HG03108 (cell line): ENCODE results near the gene NACC1.
"Not testable (repeated sequence)": the region's sequence is repeated elsewhere in the genome, so short reads cannot be mapped to it uniquely, and the experiment has no call there.

Experiments used
- ATAC-seq: cut with Tn5 transposase; IDR thresholded peaks from one replicate; pipeline ENCODE4 v1.9.1; 2021; ENCODE audit warnings: moderate library complexity; ENCODE audit not compliant: unreplicated experiment

NACC1 gene

GRCh38 chr19:13160557-13160956 lies 42.5 kb downstream of the NACC1 start:
- no peak for ATAC-seq

- ATAC-seq: peak; percentile 45
Observed at GRCh38 chr19:13162724-13163608, 44.9 kb downstream of the NACC1 start.

GRCh38 chr19:13163609-13164342 lies 45.7 kb downstream of the NACC1 start:
- no peak for ATAC-seq

- no peak for ATAC-seq
Observed at GRCh38 chr19:13164343-13165161, 46.5 kb downstream of the NACC1 start.

GRCh38 chr19:13165162-13165997 lies 47.3 kb downstream of the NACC1 start:
- no peak for ATAC-seq

GRCh38 chr19:13166151-13166550 lies 48.1 kb downstream of the NACC1 start:
- ATAC-seq: not testable (repeated sequence)

GRCh38 chr19:13169769-13170168 lies 51.7 kb downstream of the NACC1 start:
- ATAC-seq: no peak

- no peak for ATAC-seq
Observed at GRCh38 chr19:13171146-13171545, 53.1 kb downstream of the NACC1 start.

- ATAC-seq: no peak
Observed at GRCh38 chr19:13172346-13173138, 54.5 kb downstream of the NACC1 start.

GRCh38 chr19:13173139-13173737 lies 55.2 kb downstream of the NACC1 start:
- no peak for ATAC-seq

GRCh38 chr19:13176345-13176744 lies 58.3 kb downstream of the NACC1 start:
- no peak for ATAC-seq

GRCh38 chr19:13177584-13177983 lies 59.5 kb downstream of the NACC1 start:
- not testable (repeated sequence) for ATAC-seq

GRCh38 chr19:13178291-13178690 lies 60.2 kb downstream of the NACC1 start:
- not testable (repeated sequence) for ATAC-seq

GRCh38 chr19:13181747-13182388 lies 63.8 kb downstream of the NACC1 start:
- ATAC-seq: no peak

- ATAC-seq: not testable (repeated sequence)
Observed at GRCh38 chr19:13184926-13185325, 66.9 kb downstream of the NACC1 start.

GRCh38 chr19:13185763-13186657 lies 67.9 kb downstream of the NACC1 start:
- not testable (repeated sequence) for ATAC-seq

- not testable (repeated sequence) for ATAC-seq
Observed at GRCh38 chr19:13186688-13187087, 68.6 kb downstream of the NACC1 start.

GRCh38 chr19:13187419-13187818 lies 69.4 kb downstream of the NACC1 start:
- no peak for ATAC-seq
